Measurements from ENCODE around the gene ZNF699.
"Not testable (repeated sequence)": the region's sequence is repeated elsewhere in the genome, so short reads cannot be mapped to it uniquely, and the experiment has no call there.

The ZNF699 gene

GRCh38 chr19:9309139-9309973 lies at the start of gene ZNF699:
Gene ZNF699, minus strand, starts transcription at chr19:9309838. Its CDS starts 4,719 bp downstream, at chr19:9305119.
- peak; percentile 96 for DNase-seq

DNA sequence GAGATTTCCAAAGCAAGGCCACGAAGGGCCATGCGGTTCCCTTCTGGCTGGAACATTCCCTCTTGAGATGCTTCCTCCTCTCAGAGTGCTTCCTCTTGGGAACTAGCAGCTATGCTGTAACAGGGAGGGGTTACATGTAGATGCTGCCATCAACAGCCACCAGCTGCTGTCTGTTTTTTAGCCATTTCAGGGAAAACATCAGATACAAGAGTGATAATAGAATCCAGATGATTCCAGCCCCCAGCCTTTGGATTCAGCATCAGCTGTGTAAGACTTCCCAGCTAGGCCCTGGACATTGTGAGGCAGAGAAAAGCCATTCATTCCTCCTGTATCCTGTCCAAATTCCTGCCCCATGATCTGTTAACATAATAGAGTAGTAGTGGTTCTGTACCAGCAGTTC lies 45.0 kb upstream of the ZNF699 start:
- DNase-seq = no peak

DNA sequence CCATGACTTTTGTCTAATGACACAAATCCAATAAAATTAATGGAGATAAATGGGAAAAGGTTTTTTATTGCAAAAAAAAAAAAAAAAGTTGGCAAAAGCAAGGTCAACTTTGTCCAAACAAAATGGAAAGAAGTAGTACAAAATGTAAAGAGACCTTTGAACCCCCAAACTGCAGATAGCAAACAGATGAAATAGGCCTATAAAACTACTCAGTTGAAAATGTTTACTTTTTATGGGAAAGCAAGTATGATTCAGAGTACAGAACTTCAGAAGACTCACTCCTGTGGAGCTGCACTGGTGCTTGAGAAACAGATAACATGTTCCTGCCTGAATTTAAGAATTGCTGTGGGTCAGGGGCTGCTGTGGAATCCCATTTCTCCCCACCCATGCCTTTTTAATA lies 43.4 kb upstream of the ZNF699 start:
- DNase-seq = no peak

DNA sequence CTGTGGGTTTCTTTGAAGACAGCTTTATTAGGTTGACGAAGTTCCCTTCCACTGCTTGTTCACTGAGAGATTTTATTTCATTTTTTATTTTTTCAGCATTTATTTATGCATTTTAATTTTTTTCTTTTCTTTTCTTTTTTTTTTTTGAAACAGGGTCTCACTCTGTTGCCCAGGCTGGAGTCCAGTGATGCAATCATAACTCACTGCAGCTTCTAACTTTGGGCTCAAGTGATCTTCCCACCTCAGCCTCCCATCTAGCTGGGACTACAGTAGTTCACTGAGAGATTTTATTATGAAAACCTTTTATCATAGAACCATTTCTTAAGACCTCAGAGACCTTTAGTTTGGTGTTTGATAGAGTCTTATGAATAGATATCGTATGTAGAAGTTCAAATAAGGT lies 42.9 kb upstream of the ZNF699 start:
- DNase-seq = no peak

GRCh38 chr19:9348671-9349070 lies 39.0 kb upstream of the ZNF699 start:
- no peak for DNase-seq

DNA sequence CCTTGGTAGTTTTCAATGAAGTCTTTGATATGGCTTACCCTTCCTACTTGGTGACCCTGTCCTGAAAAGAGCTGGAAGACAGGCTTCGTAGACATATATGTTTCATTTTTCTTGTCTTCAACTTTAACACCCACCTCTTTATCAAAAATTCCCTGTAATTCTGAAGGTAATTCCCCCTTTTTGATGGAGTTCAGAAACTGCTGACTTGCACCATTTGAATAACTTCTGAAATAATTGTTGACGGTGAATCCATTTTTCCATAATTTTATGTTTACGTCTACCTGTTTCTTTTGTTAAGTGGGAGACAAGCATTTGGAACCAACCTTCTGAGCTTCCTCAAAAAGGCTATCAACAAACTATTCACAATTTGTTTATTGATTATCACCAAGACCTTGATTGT lies 38.6 kb upstream of the ZNF699 start:
- no peak for DNase-seq

GRCh38 chr19:9345005-9345404 lies 35.4 kb upstream of the ZNF699 start:
- no peak for DNase-seq

GRCh38 chr19:9342610-9343304 lies 33.1 kb upstream of the ZNF699 start:
- DNase-seq = no peak

- no peak for DNase-seq
Measured at GRCh38 chr19:9329999-9330398, 20.4 kb upstream of the ZNF699 start.

DNA sequence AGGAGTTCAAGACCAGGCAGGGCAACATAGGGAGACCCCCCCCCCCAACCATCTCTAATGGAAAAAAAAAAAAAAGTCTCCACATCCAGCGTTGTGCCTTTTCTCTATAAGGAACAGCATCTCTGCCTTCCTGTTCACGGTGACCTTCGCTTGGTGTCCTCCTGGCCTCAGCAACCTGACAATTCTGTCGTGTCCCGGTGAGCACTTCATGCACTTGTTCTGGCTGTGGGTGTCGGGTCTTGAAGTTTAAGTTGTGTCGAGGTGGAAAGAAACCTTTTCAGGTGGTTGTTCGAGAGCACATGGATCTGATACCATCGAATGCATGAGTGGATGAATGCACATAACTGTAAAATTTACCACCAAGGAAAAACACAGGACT lies 14.9 kb upstream of the ZNF699 start:
- no peak for DNase-seq

- peak; percentile 92 for DNase-seq
Measured at GRCh38 chr19:9323919-9324583, 14.4 kb upstream of the ZNF699 start, which contains the start of gene ZNF559. Gene ZNF559, plus strand, starts transcription at chr19:9324179. Its CDS starts 14,371 bp downstream, at chr19:9338550.

DNA sequence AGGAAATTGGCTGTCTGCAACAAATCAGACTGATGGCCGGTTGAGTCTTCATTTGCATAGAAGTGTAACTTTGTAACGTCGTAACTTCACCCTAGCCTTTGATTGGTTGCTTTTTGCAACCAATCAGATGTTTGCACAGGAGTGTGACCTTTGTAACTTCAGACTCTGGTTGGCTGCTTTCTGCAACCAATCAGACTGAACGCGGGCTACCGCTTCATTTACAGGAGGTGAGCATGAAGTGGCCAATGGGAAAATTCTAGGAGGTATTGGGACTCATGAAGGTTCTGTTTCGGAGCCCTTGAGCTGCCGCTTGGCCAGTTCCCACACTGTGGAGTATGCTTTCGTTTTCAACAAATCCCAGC lies 13.9 kb upstream of the ZNF699 start:
- peak; percentile 65 for DNase-seq

DNA sequence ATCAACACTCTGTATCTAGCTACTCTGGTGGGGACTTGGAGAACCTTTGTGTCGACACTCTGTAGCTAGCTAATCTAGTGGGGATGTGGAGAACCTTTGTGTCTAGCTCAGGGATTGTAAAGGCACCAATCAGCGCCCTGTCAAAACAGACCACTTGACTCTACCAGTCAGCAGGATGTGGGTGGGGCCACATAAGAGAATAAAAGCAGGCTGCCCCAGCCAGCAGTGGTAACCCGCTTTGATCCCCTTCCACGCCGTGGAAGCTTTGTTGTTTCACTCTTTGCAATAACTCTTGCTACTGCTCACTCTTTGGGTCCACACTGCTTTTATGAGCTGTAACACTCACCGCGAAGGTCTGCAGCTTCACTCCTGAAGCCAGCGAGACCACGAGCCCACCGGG lies 12.6 kb upstream of the ZNF699 start:
- not testable (repeated sequence) for DNase-seq

DNA sequence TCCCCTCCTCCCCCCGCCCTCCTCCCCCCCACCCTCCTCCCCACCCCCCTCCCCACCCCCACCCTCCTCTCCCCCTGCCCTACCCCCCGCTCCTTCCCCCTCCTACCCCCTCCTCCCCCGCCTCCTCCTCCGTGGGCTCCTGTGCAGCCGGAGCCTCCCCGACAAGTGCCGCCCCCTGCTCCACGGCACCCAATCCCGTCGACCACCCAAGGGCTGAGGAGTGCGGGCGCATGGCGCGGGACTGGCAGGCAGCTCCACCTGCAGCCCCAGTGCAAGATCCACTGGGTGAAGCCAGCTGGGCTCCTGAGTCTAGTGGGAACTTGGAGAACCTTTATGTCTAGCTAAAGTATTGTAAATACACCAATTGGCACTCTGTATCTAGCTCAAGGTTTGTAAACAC lies 12.1 kb upstream of the ZNF699 start:
- DNase-seq = not testable (repeated sequence)

GRCh38 chr19:9321338-9321737 lies 11.7 kb upstream of the ZNF699 start:
- DNase-seq = no peak

GRCh38 chr19:9313756-9314155 lies 4.1 kb upstream of the ZNF699 start:
- no peak for DNase-seq

DNA sequence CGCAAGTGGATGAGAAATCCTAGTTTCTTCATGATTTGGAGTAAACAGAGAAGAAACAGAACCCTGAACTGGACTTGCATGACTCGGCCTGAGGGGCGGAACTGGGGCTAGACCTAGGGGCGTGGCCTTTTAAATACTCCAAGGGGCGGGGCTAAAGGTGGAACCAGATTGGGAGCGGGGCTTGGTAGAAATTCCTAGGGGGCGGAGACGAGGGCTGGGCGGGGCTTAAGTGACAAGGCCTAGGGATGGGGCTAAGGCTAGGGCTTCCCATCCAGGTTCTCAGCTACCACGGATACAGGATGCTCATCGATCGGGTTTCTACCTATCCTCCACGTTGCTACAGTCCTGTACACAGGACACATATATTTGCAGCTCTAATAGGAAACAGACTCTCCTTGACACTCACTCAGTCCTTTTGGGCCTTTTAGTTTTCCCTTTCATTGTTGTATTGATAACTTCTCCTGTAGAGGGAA lies 372 bp upstream of the ZNF699 start:
- DNase-seq = peak; percentile 96

- no peak for DNase-seq
Measured at GRCh38 chr19:9308091-9308770, 1.4 kb downstream of the ZNF699 start.

- DNase-seq = no peak
Measured at GRCh38 chr19:9306443-9306842, 3.2 kb downstream of the ZNF699 start.

DNA sequence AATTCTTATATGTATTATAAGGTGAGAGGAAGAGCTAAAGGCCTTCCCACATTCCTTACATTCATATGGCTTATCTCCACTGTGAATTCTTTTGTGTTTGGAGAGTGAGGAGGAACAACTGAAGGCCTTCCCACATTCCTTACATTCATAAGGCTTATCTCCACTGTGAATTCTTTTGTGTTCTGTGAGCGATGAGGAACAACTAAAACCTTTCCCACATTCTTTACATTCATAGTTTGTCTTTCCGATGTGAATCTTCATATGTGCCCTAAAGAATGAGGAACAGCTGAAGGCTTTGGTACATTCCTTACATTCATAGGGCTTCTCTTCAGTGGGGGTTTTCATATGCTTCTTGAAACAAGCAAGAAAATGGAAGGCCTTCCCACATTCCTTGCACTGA lies 13.3 kb downstream of the ZNF699 start:
- no peak for DNase-seq

GRCh38 chr19:9295411-9295849 lies 14.2 kb downstream of the ZNF699 start:
- no peak for DNase-seq

- DNase-seq = no peak
Measured at GRCh38 chr19:9289231-9289884, 20.3 kb downstream of the ZNF699 start.
